ENCODE data around the gene EXOC4.

GRCh38 chr7:133348250-133348649 lies 95.4 kb downstream of the EXOC4 start:
- TF ChIP-seq POLR2A (IDR thresholded peaks at IDR 0.05) (no peak), POLR2AphosphoS5 (IDR thresholded peaks at IDR 0.05) (no peak), CTCF (IDR thresholded peaks at IDR 0.05) (no peak)
